HUES6 (cell line): ENCODE measurements around the gene PRC1.
"Not testable (repeated sequence)": the region's sequence is repeated elsewhere in the genome, so short reads cannot be mapped to it uniquely, and the experiment has no call there.

Source experiments
- H3K27ac ChIP-seq: 2 replicates; pipeline ENCODE4 v1.7.0; 2013; ENCODE audit warnings: low read depth, mild to moderate bottlenecking, low read length, inconsistent platforms
- H3K27me3 ChIP-seq: 2 replicates; pipeline ENCODE4 v1.6.1; 2013; ENCODE audit warnings: low read length; ENCODE audit not compliant: control insufficient read depth, insufficient read depth
- H3K36me3 ChIP-seq: 2 replicates; pipeline ENCODE4 v1.6.1; 2013; ENCODE audit warnings: low read length; ENCODE audit not compliant: control insufficient read depth, insufficient read depth
- H3K4me1 ChIP-seq: 2 replicates; pipeline ENCODE4 v1.6.1; 2013; ENCODE audit warnings: low read length; ENCODE audit not compliant: control insufficient read depth, insufficient read depth
- H3K4me3 ChIP-seq: 2 replicates; pipeline ENCODE4 v1.5.1; 2013; ENCODE audit warnings: low read depth, low read length
- H3K9ac ChIP-seq: one replicate; pipeline ENCODE4 v1.6.1; 2013; ENCODE audit warnings: mild to moderate bottlenecking, low read length
- H3K9me3 ChIP-seq: 2 replicates; pipeline ENCODE4 v1.6.1; 2013; ENCODE audit warnings: low read depth, low read length; ENCODE audit not compliant: control insufficient read depth, insufficient read depth

The PRC1 gene

DNA sequence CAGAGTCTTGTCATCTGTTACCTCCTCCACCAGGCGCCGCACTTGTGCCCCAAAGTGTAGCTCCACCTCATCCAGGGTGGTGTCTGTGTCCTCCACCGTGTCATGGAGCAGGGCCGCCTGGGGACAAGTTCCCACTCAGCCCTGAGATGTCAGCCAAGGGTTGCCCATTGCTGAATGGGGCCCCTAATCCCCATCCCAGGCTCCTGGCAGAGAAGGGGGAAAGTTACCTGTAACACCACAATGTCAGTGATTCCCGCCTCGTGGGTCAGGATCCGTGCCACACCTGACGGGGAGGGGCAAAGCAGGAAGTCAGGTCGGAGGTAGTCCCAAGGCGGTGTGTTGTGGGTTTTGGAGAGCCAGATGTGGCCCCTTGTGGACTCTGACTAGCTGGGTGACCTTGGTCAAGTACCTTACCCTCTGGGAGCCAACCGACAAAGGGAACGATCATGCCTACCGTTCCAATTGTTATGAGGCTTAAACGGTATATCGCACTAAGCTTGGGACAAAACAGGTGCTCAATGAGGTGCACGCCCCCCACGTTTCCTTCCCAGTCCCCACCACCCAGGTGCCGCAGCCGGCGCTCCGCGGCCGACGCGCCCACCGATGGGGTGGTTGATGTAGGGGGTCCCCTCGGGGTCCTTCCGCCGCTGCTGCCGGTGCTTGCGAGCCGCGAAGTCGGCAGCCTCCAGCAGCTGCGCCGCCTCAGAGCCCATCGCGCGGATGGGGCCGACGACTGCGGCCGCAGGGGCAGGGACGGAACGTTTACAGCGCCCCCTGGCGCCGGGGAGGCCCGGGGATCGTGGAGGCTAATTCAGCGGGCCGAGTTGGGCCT is 62.3 kb downstream of the PRC1 start, which contains the start of gene HDDC3:
Gene HDDC3 (minus strand): TSS at position 722 of the 832 bp plus-strand sequence. CDS start 9 bp downstream, at position 713.
- Histone ChIP-seq H3K4me1 (peaks cover 17% of the 10 kb centered on the region), H3K36me3 (peaks cover 9% of the 10 kb centered on the region), H3K9ac (peak within 1 kb of the TSS; percentile 68), H3K9me3 (no peaks in the 10 kb centered on the region), H3K4me3 (peak within 1 kb of the TSS; percentile 91), H3K27ac (no peak within 1 kb of the TSS), H3K27me3 (peaks cover 8% of the 10 kb centered on the region)

DNA sequence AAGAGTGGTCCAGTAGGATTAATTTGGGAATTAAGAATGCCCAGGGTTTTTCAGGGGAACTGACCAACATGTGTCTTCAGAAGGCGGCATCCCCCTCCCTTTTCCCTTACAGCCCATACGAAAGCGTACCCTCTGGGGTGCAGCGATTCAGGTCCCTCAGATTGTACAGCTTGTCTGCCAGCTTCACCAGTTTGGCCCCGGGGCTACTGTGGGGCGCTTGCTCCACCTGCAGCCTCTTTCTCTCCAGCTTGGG is 62.8 kb downstream of the PRC1 start:
- H3K27ac ChIP-seq = no peak overlapping the region
- peaks cover 8% of the 10 kb centered on the region for H3K27me3 ChIP-seq
- peaks cover 3% of the 10 kb centered on the region; the same call in 1 of the 2 replicates for H3K36me3 ChIP-seq
- H3K4me1 ChIP-seq = peaks cover 17% of the 10 kb centered on the region
- peak overlapping the region; percentile 91 for H3K4me3 ChIP-seq
- no peaks in the 10 kb centered on the region for H3K9me3 ChIP-seq
- no peak overlapping the region for H3K9ac ChIP-seq

DNA sequence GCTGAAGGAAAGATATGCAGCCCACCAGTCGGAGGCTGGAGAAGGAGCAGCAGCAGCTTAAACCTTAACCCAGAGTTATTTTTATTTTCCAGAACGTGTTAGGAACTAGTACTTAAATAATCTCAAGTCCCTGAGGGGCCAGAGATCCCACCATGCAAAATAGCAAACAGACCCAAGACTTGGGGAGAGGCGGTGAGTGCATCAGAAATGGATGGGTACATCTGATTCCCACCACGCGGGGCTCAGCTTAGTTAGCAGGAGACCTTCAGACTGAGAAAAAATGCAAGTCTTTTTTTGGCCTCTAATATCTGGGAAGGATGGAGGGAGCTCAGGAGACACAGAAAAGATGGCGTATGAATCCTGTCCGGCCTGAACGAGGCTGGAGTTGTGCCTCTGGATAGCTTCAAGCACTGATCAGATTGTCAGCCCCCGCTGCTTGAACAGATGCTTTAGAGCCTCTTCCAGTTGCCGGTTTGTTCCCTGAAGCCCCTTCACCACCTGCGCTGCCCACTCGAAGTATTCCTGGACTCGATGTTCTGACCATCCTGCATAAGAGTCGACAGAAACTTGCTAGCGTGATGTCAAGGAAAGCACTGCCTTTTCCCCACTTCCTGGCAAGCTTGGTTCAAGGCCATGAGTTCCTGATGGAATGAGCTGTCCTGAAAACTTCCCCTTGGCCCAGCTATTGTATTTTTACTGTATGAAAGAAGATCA is 63.3 kb downstream of the PRC1 start:
- no peak overlapping the region for H3K27ac ChIP-seq
- H3K36me3 ChIP-seq = no peaks in the 10 kb centered on the region
- no peak overlapping the region for H3K9ac ChIP-seq
- peak overlapping the region; percentile 91 for H3K4me3 ChIP-seq
- H3K9me3 ChIP-seq = no peaks in the 10 kb centered on the region
- H3K4me1 ChIP-seq = peaks cover 12% of the 10 kb centered on the region
- peaks cover 8% of the 10 kb centered on the region for H3K27me3 ChIP-seq

DNA sequence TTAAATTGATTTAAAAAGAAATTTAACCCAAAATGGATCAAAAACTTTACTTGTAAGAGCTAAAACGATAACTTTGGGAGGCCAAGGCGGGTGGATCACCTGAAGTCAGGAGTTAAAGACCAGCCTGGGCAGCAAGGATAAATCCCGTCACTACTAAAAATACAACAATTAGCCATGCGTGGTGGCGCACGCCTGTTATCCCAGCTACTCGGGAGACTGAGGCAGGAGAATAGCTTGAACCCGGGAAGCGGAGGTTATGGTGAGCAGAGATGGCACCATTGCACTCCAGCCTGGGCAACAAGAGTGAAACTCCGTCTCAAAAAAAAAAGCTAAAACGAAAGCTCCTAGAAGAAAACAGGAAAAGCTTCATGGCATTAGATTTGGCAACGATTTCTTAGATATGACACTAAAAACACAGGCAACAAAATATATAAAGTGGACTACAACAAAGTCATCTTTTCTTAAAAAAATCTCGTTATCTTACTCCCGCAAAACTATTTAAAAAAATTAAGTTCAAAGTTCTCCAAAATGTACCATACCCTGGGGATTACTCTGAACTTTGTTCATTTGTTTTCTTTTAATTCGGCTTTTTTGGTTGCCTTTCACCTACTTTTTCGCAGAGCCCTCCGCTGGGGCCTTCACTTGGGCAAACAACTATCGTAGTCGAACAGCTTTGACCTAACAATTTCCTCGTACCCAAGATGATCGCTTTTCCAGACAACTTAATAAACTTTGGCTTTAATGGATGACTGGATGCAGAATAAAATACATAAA is 64.9 kb downstream of the PRC1 start:
- Histone ChIP-seq H3K9ac (no peak overlapping the region), H3K27ac (no peak overlapping the region), H3K36me3 (no peaks in the 10 kb centered on the region), H3K27me3 (peaks cover 8% of the 10 kb centered on the region), H3K4me1 (peaks cover 7% of the 10 kb centered on the region; the same call in 1 of the 2 replicates), H3K9me3 (no peaks in the 10 kb centered on the region), H3K4me3 (peak overlapping the region; percentile 23; the same call in 1 of the 2 replicates)

DNA sequence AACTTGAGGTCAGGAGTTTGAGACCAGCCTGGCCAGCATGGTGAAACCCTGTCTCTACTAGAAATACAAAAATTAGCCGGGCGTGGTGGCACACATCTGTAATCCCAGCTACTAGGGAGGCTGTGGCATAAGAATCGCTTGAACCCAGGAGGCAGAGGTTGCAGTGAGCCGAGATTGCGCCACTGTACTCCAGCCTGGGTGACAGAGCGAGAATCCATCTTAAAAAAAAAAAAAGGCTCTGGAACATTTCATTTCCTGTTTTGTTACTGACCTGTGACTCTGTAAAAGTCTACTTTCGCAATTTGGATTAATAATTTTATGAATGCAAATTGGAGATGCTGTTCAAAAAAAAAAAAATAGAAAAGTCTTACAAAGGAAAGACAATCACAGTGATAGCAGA is 66.2 kb downstream of the PRC1 start:
- H3K4me1 ChIP-seq, H3K9ac ChIP-seq, H3K27me3 ChIP-seq, H3K9me3 ChIP-seq, H3K4me3 ChIP-seq, H3K27ac ChIP-seq, H3K36me3 ChIP-seq: not testable (repeated sequence)

DNA sequence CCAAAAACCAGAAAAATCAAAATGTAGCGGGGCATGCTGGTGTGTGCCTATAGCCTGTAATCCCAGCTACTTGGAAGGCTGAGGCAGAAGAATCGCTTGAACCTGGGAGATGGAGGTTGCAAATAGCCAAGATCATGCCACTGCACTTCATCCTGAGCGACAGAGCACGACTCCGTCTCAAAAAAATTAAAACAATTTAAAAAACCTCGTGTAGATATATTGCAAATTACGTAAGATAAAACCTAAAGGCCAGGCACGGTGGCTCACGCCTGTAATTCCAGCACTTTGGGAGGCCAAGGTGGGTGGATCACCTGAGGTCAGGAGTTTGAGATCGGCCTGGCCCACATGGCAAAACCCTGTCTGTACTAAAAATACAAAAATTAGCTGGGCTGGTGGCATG is 67.6 kb downstream of the PRC1 start:
- not testable (repeated sequence) for H3K27ac ChIP-seq, H3K27me3 ChIP-seq, H3K9ac ChIP-seq, H3K4me1 ChIP-seq, H3K9me3 ChIP-seq, H3K36me3 ChIP-seq, H3K4me3 ChIP-seq

DNA sequence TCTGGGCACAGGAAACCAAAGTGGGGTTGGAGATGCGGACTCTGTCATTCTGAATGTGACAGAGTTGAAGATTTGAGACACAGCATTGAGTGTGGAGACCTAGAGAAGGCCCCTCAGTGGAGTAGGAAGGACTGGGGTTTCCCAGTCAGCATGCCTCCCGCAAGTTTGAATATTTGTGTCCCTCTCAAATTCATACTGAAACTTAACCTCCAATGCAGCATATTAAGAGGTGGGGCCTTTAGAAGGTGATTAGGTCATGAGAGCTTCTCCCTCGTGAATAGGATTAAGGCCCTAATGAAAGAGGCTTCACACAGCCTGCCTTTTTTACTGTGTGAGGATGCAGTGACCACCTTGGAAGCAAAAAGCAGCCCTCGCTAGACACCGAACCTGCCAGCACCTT is 70.0 kb downstream of the PRC1 start:
- no peak overlapping the region for H3K4me3 ChIP-seq

DNA sequence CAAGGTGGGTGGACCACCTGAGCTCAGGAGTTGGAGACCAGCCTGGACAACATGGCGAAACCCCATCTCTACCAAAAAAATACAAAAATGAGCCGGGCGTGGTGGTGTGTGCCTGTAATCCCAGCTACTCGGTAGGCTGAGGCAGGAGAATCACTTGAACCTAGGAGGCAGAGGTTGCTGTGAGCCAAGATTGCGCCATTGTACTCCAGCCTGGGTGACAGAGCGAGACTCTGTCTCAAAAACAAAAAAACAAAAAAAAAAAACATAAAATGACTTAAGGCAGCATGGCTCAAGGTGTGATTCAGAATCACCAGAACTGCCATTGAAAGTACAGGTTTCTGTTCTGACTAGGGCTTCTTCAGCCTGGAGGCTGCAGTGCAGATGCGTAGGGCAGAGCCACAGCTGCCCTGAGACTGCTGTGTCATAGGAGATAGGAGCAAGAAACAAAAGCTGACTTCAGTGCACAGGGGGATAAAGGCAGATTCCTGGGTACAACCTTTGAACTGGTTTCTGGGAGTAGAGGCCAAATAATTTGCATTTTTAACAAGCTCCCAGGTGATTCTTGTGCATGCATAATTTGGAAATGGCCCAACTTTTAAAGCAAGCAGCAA is 71.5 kb downstream of the PRC1 start:
- not testable (repeated sequence) for H3K4me1 ChIP-seq, H3K27ac ChIP-seq, H3K27me3 ChIP-seq, H3K9me3 ChIP-seq, H3K4me3 ChIP-seq, H3K9ac ChIP-seq
- peaks cover 25% of the 10 kb centered on the region for H3K36me3 ChIP-seq

More for the DNA sequence above, 70.0 kb downstream of the PRC1 start:
- H3K9ac ChIP-seq = no peak overlapping the region
- H3K27ac ChIP-seq = no peak overlapping the region
- H3K4me1 ChIP-seq = no peaks in the 10 kb centered on the region
- H3K9me3 ChIP-seq = no peaks in the 10 kb centered on the region
- no peaks in the 10 kb centered on the region for H3K27me3 ChIP-seq
- peaks cover 12% of the 10 kb centered on the region; the same call in 1 of the 2 replicates for H3K36me3 ChIP-seq

DNA sequence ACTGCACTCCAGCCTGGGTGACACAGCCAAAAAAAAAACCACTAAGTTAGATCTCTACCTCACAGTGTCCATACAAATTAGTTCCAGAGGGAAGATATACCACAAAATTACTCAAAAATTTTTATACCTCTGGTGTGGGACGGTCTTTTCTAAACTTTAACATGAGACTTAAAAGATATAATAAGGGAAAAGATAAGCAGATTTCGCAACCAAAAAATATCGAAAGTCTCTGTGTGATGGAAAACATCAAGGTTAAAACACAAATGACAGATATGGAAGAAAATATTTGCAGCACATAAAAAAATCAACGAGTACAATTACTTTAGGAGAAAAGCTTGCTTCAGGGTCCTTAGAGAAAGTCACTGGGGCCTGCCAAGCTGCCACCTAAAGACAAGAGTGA is 72.4 kb downstream of the PRC1 start:
- Histone ChIP-seq H3K36me3 (peaks cover 32% of the 10 kb centered on the region), H3K27ac (no peak overlapping the region), H3K4me1 (no peaks in the 10 kb centered on the region), H3K9me3 (no peaks in the 10 kb centered on the region), H3K27me3 (no peaks in the 10 kb centered on the region), H3K4me3 (no peak overlapping the region), H3K9ac (no peak overlapping the region)

DNA sequence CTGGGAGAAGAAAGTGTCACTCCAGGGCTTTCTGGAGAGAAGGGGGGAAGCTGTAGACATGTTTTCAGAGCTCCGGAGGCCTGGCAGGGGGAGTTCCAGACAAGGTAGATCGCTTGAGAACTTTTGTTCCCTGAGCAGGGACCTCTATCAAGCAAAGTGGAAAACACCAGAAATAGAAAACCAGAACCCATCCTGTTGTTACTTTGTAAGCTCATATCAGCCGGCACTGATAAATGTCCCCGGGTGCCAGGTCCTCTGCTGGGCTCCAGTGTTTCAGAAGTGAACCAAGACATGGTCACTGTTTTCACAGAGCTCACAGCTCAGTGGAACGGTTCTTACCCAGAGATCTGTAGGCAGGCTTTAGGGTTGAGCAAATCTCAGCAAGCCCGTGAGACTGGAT is 75.5 kb downstream of the PRC1 start:
- peaks cover 9% of the 10 kb centered on the region; the same call in 1 of the 2 replicates for H3K4me1 ChIP-seq
- H3K36me3 ChIP-seq = peaks cover 45% of the 10 kb centered on the region

More for the DNA sequence above, 75.5 kb downstream of the PRC1 start:
- no peaks in the 10 kb centered on the region for H3K9me3 ChIP-seq
- no peaks in the 10 kb centered on the region for H3K27me3 ChIP-seq
- H3K27ac ChIP-seq = no peak overlapping the region
- H3K9ac ChIP-seq = no peak overlapping the region
- no peak overlapping the region for H3K4me3 ChIP-seq
